Fibroblast of the aortic adventitia (primary cell): ENCODE measurements around the gene DCANP1. TPM values are rescaled to one million over a fixed set of nuclear protein-coding genes. Genes with fewer than 3 reads are reported as not detected.
A peak's percentile ranks its signal among the peaks of the same experiment; 100 is the strongest.

Experiments
- DNase-seq: peaks from one replicate; pipeline ENCODE4 v3.0.0-alpha.2; 2010; ENCODE audit warnings: low read depth
- H3K4me3 ChIP-seq: 2 replicates; pipeline ENCODE4 v1.5.1; 2011; ENCODE audit warnings: low read depth, mild to moderate bottlenecking, control low read depth, low read length, moderate library complexity
- small RNA-seq: library from RNA; depleted of rRNA; stranded (forward); fragments of <200 nt; gene quantifications from one replicate; pipeline ENCODE3, GENCODE V24; 2012
- total RNA-seq: library from RNA; depleted of rRNA; stranded (reverse); fragments of >200 nt; gene quantifications from 2 replicates; pipeline ENCODE4 v1.2.3, GENCODE V29; 2012; ENCODE audit warnings: low replicate concordance
- TF ChIP-seq, protein P1 (sequence below): IDR thresholded peaks from 2 replicates; pipeline ENCODE4 v1.5.1; 2011; ENCODE audit warnings: mild to moderate bottlenecking, low read length, control low read depth, inconsistent platforms; ENCODE audit not compliant: insufficient read depth

Gene DCANP1
- total RNA-seq, 1 donor: not detected

DNA sequence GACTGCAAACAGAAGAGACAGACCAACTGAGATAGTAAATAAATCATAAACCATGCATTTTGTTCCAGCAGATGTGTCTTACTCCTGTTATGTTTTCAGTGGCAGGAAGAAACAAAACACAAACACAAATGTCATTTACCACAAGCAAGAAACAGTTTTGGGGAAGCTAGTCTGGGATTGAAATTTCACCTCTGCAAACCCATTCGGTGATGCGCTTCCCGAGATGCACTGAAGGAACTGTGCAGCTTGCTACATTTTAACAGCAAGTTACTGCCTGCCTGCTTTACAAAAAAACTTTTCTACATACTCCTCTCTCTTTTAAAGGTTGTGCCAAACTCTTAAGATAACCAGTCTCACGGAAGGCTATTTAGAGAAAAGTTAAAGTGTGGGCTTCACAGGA is 51.3 kb downstream of the DCANP1 start:
- peak; percentile 34 for DNase-seq
- TF ChIP-seq, protein P1, sequence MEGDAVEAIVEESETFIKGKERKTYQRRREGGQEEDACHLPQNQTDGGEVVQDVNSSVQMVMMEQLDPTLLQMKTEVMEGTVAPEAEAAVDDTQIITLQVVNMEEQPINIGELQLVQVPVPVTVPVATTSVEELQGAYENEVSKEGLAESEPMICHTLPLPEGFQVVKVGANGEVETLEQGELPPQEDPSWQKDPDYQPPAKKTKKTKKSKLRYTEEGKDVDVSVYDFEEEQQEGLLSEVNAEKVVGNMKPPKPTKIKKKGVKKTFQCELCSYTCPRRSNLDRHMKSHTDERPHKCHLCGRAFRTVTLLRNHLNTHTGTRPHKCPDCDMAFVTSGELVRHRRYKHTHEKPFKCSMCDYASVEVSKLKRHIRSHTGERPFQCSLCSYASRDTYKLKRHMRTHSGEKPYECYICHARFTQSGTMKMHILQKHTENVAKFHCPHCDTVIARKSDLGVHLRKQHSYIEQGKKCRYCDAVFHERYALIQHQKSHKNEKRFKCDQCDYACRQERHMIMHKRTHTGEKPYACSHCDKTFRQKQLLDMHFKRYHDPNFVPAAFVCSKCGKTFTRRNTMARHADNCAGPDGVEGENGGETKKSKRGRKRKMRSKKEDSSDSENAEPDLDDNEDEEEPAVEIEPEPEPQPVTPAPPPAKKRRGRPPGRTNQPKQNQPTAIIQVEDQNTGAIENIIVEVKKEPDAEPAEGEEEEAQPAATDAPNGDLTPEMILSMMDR: no peak
- H3K4me3 ChIP-seq: no peak overlapping the region

GRCh38 chr5:135395451-135395850 is 51.7 kb downstream of the DCANP1 start:
- no peak overlapping the region for H3K4me3 ChIP-seq
- TF ChIP-seq, protein P1: no peak
- no peak for DNase-seq

Small RNA genes lying within 50 kb of the gene (small RNA-seq; reads per million reads assigned to genes)
- gene DCANP1: not detected

Other genes starting within 250 kb of the DCANP1 start
- 116 and 132 TPM in 2 replicates for gene MACROH2A1, start 48.1 kb downstream of the DCANP1 start, total RNA-seq
- gene TIFAB, start 5.0 kb upstream of the DCANP1 start, total RNA-seq: 0.08 TPM in 1 of 2 replicates, not detected in the other
- not detected in 2 replicates for gene NEUROG1, start 88.6 kb upstream of the DCANP1 start, total RNA-seq
- 0.18 and 0.33 TPM in 2 replicates for gene CXCL14, start 131.6 kb upstream of the DCANP1 start, total RNA-seq